Limb (tissue), 2 donors: Measurements from ENCODE around the gene RYR2.
A peak's percentile ranks its signal among the peaks of the same experiment; 100 is the strongest.

Source experiments
- DNase-seq, 2 donors: peaks; one replicate each; pipeline ENCODE4 v3.0.0-alpha.2; 2016; ENCODE audit errors: extremely low spot score in 2 of 2

RYR2 gene

DNA sequence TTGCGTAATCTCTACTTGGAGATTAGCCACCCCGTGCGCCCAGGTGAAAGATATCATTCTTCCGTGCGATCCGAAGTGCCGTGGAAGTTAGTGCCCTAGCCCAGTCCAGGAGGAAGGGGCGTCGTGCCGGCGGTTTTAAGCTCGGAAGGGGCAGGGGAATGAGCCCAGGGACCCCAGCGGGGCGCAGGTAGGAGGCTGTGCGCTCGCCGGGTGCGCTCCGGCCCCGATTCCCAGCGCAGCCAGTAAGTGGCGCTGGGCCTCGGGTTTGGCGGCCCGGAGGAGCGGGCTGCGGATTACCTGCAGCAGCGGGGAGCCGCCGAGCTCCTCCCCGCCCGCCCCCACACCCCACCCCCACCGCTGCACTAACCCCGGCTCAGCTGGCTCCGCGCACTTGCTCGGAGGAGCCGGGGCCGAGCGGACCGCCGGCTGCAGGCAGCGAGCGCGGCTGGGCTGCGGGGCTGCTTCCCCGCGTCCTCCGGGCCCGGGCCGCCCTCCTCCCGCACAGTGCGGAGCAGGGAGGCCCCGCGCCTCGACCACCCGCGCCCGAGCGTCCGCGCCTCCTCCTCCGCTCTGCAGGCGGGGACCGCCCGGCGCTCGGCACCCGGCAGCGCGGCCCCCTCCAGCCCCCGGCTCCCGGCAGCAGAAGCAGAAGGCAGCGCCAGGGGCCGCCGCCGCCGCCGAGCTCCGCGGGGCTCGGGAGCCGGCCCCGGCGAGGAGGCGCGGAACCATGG lies at the start of gene RYR2:
RYR2 (plus strand) TSS at position 390 of the 731 bp plus-strand sequence; CDS start at position 728, 338 bp downstream.
- DNase-seq = peak; percentile 38 to 76

- DNase-seq = no peak
These were observed 49.5 kb upstream of the RYR2 start for GRCh38 chr1:236992449-236992848.

DNA sequence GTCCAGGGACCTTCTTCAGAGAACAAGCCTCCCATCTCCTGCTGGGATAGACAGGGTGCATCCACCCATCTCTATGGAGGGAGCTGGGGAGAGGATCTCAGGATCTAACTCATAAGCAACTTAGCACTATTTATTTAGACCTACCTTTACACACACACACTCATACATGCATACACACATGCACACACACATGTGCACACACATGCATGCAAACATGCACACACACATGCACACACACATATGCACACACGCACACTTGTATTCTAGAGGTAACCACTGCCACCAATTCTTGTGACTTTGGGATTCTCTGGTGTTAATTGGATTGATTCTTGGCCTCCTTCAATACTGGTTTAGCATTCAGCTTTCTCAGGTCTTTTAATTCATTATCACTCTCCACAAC lies 47.5 kb upstream of the RYR2 start:
- DNase-seq = no peak

GRCh38 chr1:236997361-236997760 lies 44.6 kb upstream of the RYR2 start:
- no peak for DNase-seq

GRCh38 chr1:236997882-236998281 lies 44.1 kb upstream of the RYR2 start:
- no peak for DNase-seq

DNA sequence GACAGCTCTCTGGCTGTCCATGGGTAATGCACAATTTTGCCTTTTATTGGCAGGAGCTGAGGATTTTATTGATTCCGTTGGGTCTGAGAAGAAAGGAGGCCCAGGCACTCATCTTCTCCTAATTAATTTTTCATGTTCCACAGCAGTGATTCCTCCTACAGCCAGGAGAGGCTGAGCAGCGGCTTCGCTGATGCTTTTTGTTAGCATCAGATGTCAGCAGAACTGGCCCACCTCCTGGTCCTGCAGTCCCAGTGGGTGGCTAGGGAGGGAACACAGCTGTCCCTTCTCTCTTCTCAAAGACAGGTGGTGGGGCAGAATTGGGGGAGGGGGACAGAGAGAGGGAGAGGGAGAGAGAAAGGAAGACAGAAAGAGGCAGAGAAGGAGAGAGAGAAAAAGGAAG lies 43.4 kb upstream of the RYR2 start:
- DNase-seq = no peak

DNA sequence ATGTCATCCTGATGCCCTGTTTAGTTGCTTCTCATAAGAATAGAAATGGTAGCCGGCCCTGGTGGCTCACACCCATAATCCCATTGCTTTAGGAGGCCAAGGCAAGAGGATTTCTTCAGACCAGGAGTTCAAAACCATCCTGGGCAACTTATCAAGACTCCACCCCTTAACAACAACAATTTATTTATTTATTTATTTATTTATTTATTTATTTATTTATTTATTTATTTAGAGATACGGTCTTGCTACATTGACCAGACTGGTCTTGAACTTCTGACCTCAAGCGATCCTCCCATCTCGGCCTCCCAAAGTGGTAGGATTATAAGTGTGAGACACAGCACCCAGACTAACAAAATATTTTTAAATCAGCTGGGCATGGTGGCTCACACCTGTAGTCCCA lies 41.8 kb upstream of the RYR2 start:
- DNase-seq = no peak

DNA sequence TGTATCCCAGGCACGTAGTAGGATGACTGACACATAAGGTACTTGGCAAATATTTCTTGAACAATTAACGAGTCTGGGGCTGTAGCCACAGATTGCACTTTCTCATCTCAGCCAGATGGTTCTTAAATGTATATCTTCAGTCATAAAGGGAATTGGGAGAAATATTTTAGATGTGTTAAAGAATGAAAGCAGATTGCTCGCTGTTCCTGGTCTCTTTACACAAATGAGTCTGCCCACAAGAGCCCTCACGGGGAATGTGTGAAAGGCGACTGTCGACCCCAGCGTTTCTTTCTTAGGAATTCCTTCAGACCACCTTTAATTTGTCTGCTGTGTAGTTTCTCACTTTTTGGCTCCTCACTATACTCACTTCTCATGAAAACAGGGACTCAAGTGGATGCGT lies 38.5 kb upstream of the RYR2 start:
- DNase-seq = no peak

GRCh38 chr1:237004116-237004515 lies 37.9 kb upstream of the RYR2 start, which contains the start of gene MT1HL1:
TSS of gene MT1HL1 (minus strand) at chr1:237004441. CDS start at chr1:237004372, 69 bp downstream.
- DNase-seq = no peak

DNA sequence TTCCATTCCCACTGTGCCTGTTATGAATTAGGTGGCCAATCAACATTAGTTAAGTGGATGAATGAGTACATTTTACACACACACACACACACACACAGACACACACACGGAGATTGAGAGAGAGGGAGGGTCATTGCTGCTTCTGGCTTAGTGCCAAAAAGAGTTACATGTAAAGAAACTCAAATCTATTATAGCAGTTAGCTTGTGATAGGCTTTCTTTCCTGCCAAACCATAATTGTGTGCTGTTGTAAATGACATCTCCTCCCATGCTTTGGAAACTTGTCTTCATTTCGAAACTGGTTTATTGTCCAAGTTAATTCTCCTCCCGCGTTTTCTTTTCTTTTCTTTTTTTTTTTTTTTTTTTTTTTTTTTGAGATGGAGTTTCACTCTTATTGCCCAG lies 36.3 kb upstream of the RYR2 start:
- DNase-seq = no peak

DNA sequence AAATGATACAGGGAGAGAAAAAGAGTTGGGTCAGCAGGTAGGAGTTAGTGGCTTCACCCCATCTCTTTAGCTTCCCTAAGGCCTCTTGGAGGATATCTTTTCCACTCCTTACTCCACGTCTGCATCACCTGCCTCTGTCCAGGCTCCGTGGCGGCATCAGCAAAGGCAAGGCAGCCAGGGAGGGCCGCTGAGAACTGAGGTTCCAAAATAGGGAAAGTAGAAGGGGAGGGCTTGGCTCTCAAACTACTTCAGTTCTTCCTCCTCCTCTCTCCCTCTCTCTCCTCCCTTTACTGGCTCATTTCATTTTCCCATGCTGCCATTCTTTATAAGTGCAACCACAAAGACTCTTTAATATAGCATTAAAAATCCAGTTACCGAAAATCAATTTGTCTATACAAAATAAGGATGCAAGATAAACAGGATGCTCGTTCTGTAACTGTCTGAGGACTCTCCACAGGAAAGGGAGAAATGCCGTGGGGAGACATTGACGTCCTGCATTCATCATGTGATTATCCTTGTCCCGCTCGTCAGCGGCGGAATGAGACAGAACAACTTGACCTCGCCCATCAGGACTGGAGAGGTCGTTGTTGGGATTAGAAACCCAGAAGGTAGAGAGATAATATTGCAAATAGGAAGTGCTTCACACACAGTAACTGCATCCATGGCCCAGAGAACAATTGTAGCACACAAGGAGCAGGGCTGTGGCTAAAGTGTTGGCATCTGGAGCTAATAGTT lies 34.7 kb upstream of the RYR2 start:
- DNase-seq = no peak

- no peak for DNase-seq
These were observed 32.4 kb upstream of the RYR2 start for GRCh38 chr1:237009611-237010010.

GRCh38 chr1:237011432-237011831 lies 30.6 kb upstream of the RYR2 start:
- DNase-seq = no peak

DNA sequence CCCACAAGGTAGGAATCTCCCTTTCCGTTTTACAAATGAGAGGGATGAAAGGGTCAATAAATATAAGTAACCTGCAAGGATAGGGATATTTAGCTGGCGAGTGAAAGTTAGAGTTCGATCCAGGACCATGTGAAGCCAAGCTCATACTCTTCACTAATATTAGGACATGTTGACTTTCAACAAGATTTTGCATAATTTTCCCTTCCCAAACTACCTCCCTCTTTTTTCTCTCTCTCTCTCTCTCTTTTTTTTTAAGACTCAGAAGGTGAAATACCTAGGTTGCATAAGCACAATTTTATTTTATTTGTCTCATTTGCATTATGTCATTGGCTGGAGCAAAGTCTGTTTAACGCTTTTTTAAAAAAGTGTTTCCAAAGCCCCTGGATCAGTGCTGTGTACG lies 29.6 kb upstream of the RYR2 start:
- no peak for DNase-seq

DNA sequence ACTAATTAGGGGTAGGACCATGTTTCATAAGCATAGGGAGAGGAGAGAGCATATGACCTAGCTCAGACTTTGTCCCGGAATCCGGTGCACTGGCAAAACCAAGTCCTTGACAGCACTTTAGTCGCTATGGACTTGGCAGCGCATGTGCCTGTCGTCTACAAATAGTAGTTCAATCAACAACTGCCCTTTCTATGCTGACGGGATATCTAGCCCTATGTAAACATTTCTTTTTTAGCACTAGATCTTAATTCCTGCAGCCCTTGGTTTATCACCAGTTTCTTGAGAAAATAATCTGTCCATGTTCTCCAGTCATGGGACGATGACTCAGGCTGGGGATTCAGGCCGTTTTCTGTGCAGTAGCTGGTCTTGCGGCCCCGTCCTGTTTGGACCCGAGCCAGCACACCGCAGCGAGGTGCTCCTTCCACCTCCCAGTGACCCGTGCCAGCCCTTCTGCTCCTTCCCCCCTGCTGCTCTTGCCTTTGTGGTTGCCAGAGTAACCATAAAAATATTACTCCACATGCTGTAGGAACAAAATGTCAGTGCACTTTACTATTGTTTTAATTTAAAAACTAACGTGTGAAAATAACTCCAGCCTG lies 29.1 kb upstream of the RYR2 start:
- peak in 1 of 2 donors; percentile 59 for DNase-seq

DNA sequence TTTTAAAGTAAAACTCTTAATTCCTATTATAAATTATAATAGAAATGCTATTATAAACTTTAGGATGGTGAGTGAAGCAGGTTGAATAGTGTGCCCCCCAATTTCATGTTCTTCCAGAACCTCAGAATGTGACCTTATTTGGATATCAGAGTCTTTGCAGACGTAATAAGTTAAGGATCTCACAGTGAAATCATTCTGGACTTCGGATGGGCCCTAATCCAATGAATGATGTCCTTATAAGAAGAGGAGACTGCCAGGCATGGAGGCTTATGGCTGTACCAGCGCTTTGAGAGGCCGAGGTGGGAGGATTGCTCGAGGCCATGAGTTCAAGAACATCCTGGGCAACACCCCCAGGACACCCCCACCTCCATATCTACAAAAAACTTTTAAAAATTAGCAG lies 28.4 kb upstream of the RYR2 start:
- DNase-seq = no peak

DNA sequence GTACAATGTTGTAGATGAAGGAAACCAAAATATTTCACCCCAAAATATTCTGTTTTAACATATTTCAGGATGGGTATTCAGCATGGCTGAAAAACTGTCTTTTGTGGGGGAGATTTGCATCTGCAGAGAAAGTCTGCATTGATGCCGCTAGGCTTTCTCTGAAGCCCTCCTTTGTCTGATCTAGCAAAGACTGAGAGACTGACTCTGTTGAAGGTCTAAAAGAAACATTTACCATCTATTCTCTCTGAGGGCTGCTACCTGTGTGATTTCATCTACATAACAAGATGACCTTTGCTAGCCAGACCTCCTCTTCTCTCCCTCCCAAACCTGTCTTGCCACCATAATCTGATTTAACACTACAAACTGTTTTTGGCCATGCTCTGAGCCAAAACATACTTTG lies 25.4 kb upstream of the RYR2 start:
- DNase-seq = no peak

GRCh38 chr1:237018896-237019295 lies 23.1 kb upstream of the RYR2 start:
- DNase-seq = no peak

GRCh38 chr1:237025358-237026074 lies 16.5 kb upstream of the RYR2 start:
- no peak for DNase-seq

DNA sequence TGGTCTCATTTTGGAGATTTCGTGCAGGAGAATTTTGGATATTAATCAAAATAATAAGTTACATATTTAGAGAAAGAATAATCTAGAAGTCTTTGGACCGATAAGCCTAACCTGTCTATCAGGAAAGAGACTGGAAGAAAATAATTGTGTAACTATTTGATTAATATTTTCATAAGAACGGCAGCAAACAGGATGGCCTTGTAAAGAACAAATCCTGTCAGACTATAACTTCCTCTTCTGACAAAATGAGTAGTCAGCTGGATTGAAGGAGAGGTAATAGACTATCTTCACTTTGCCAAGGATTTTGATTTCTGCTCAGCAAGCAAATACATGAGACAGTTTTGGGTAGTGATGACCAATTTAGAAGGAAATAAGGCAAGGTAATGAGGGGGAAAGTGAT lies 12.7 kb upstream of the RYR2 start:
- DNase-seq = no peak

DNA sequence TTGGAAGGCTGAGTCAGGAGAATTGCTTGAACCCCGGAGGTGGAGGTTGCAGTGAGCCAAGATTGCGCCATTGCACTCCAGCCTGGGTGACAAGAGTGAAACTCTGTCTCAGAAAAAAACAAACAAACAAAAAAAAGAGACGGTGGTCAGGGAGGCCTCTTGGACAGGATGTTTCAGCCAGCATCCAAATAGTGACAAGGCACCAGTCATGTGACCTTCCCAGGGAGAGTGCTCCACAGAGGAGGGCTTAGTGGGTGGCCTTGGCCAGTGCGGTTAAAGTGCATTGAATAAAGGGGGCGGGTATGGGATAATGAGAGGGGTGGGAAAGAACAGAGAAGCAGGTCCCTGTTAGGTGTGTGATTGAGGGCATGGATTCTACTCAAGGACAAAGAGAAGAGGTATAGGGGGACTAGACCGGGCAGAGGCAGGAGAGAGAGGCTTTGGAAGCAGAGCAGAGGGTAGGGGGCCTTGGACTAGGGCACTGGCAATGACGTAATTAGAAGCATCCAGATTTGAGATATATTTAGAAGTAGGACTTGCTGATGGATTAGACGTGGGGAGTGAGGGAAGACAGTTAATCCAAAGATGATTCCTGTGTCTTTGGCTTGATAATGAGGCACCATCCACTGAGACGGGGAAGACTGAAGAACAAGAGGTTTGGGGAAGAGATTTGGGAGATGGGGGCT lies 12.0 kb upstream of the RYR2 start:
- no peak for DNase-seq
